ENCODE results near the gene SYNDIG1. TPM values are rescaled to one million over a fixed set of nuclear protein-coding genes. Genes with fewer than 3 reads are reported as not detected.

SYNDIG1 gene
- total RNA-seq, 1 donor from 2014 or later: 2.6 TPM

- no peak overlapping the region for H3K4me3 ChIP-seq (ENCODE audit: low read length in 3 of 3)
- H3K9me3 ChIP-seq (ENCODE audit: control insufficient read depth in 3 of 3, low read length in 3 of 3): no peaks in the 10 kb centered on the region
- H3K4me1 ChIP-seq (ENCODE audit: control insufficient read depth in 3 of 3, insufficient read depth in 3 of 3, low read length in 3 of 3): peaks cover 2 to 4% (median 3%) of the 10 kb centered on the region in 3 donors
- peaks cover 0 to 9% (median 6%) of the 10 kb centered on the region in 3 donors for H3K27me3 ChIP-seq (ENCODE audit: control insufficient read depth in 3 of 3, insufficient read depth in 3 of 3, low read length in 3 of 3)
- H3K9ac ChIP-seq (ENCODE audit: low read depth in 1 of 3, low read length in 3 of 3): no peak overlapping the region
- H3K36me3 ChIP-seq (ENCODE audit: control insufficient read depth in 3 of 3, insufficient read depth in 3 of 3, low read length in 3 of 3): no peaks in the 10 kb centered on the region
- H3K27ac ChIP-seq (ENCODE audit: low read depth, low read length): no peak overlapping the region
Observed at GRCh38 chr20:24698189-24698588, 228.8 kb downstream of the SYNDIG1 start.

- no peak overlapping the region for H3K9ac ChIP-seq (ENCODE audit: low read depth in 1 of 3, low read length in 3 of 3)
- peaks cover 2 to 4% (median 3%) of the 10 kb centered on the region in 3 donors for H3K4me1 ChIP-seq (ENCODE audit: control insufficient read depth in 3 of 3, insufficient read depth in 3 of 3, low read length in 3 of 3)
- no peak overlapping the region for H3K4me3 ChIP-seq (ENCODE audit: low read length in 3 of 3)
- no peak overlapping the region for H3K27ac ChIP-seq (ENCODE audit: low read depth, low read length)
- H3K36me3 ChIP-seq (ENCODE audit: control insufficient read depth in 3 of 3, insufficient read depth in 3 of 3, low read length in 3 of 3): no peaks in the 10 kb centered on the region
- H3K27me3 ChIP-seq (ENCODE audit: control insufficient read depth in 3 of 3, insufficient read depth in 3 of 3, low read length in 3 of 3): peaks cover 0 to 9% (median 3%) of the 10 kb centered on the region in 3 donors
- H3K9me3 ChIP-seq (ENCODE audit: control insufficient read depth in 3 of 3, low read length in 3 of 3): no peaks in the 10 kb centered on the region
Observed at GRCh38 chr20:24698706-24699206, 229.3 kb downstream of the SYNDIG1 start.

- Histone ChIP-seq H3K4me1 (ENCODE audit: control insufficient read depth in 3 of 3, insufficient read depth in 3 of 3, low read length in 3 of 3) (peaks cover 0 to 4% (median 0%) of the 10 kb centered on the region in 3 donors), H3K9ac (ENCODE audit: low read depth in 1 of 3, low read length in 3 of 3) (no peak overlapping the region), H3K36me3 (ENCODE audit: control insufficient read depth in 3 of 3, insufficient read depth in 3 of 3, low read length in 3 of 3) (no peaks in the 10 kb centered on the region), H3K4me3 (ENCODE audit: low read length in 3 of 3) (no peak overlapping the region), H3K27me3 (ENCODE audit: control insufficient read depth in 3 of 3, insufficient read depth in 3 of 3, low read length in 3 of 3) (peaks cover 0 to 9% (median 3%) of the 10 kb centered on the region in 3 donors), H3K27ac (ENCODE audit: low read depth, low read length) (no peak overlapping the region), H3K9me3 (ENCODE audit: control insufficient read depth in 3 of 3, low read length in 3 of 3) (no peaks in the 10 kb centered on the region)
Observed at GRCh38 chr20:24699321-24700165, 230.1 kb downstream of the SYNDIG1 start.

GRCh38 chr20:24700166-24700860 is 230.9 kb downstream of the SYNDIG1 start:
- H3K27ac ChIP-seq (ENCODE audit: low read depth, low read length): no peak overlapping the region
- no peaks in the 10 kb centered on the region for H3K36me3 ChIP-seq (ENCODE audit: control insufficient read depth in 3 of 3, insufficient read depth in 3 of 3, low read length in 3 of 3)
- H3K4me1 ChIP-seq (ENCODE audit: control insufficient read depth in 3 of 3, insufficient read depth in 3 of 3, low read length in 3 of 3): peaks cover 0 to under 1% (median 0%) of the 10 kb centered on the region in 3 donors
- H3K27me3 ChIP-seq (ENCODE audit: control insufficient read depth in 3 of 3, insufficient read depth in 3 of 3, low read length in 3 of 3): peaks cover 0 to 9% (median 3%) of the 10 kb centered on the region in 3 donors
- H3K4me3 ChIP-seq (ENCODE audit: low read length in 3 of 3): no peak overlapping the region
- H3K9me3 ChIP-seq (ENCODE audit: control insufficient read depth in 3 of 3, low read length in 3 of 3): no peaks in the 10 kb centered on the region
- no peak overlapping the region for H3K9ac ChIP-seq (ENCODE audit: low read depth in 1 of 3, low read length in 3 of 3)

- no peaks in the 10 kb centered on the region for H3K36me3 ChIP-seq (ENCODE audit: control insufficient read depth in 3 of 3, insufficient read depth in 3 of 3, low read length in 3 of 3)
Observed at GRCh38 chr20:24701027-24701426, 231.6 kb downstream of the SYNDIG1 start.

GRCh38 chr20:24701668-24702067 is 232.2 kb downstream of the SYNDIG1 start:
- H3K27ac ChIP-seq (ENCODE audit: low read depth, low read length): no peak overlapping the region
- H3K36me3 ChIP-seq (ENCODE audit: control insufficient read depth in 3 of 3, insufficient read depth in 3 of 3, low read length in 3 of 3): no peaks in the 10 kb centered on the region
- no peak overlapping the region for H3K4me3 ChIP-seq (ENCODE audit: low read length in 3 of 3)
- H3K27me3 ChIP-seq (ENCODE audit: control insufficient read depth in 3 of 3, insufficient read depth in 3 of 3, low read length in 3 of 3): peaks cover 0 to 9% (median 3%) of the 10 kb centered on the region in 3 donors
- no peaks in the 10 kb centered on the region for H3K4me1 ChIP-seq (ENCODE audit: control insufficient read depth in 3 of 3, insufficient read depth in 3 of 3, low read length in 3 of 3)
- H3K9me3 ChIP-seq (ENCODE audit: control insufficient read depth in 3 of 3, low read length in 3 of 3): no peaks in the 10 kb centered on the region
- H3K9ac ChIP-seq (ENCODE audit: low read depth in 1 of 3, low read length in 3 of 3): no peak overlapping the region

More at GRCh38 chr20:24701027-24701426, 231.6 kb downstream of the SYNDIG1 start:
- Histone ChIP-seq H3K4me3 (ENCODE audit: low read length in 3 of 3) (no peak overlapping the region), H3K27me3 (ENCODE audit: control insufficient read depth in 3 of 3, insufficient read depth in 3 of 3, low read length in 3 of 3) (peaks cover 0 to 9% (median 3%) of the 10 kb centered on the region in 3 donors), H3K27ac (ENCODE audit: low read depth, low read length) (no peak overlapping the region), H3K9ac (ENCODE audit: low read depth in 1 of 3, low read length in 3 of 3) (no peak overlapping the region), H3K4me1 (ENCODE audit: control insufficient read depth in 3 of 3, insufficient read depth in 3 of 3, low read length in 3 of 3) (no peaks in the 10 kb centered on the region), H3K9me3 (ENCODE audit: control insufficient read depth in 3 of 3, low read length in 3 of 3) (no peaks in the 10 kb centered on the region)

- Histone ChIP-seq H3K4me1 (ENCODE audit: control insufficient read depth in 3 of 3, insufficient read depth in 3 of 3, low read length in 3 of 3) (no peaks in the 10 kb centered on the region), H3K4me3 (ENCODE audit: low read length in 3 of 3) (no peak overlapping the region), H3K27ac (ENCODE audit: low read depth, low read length) (no peak overlapping the region), H3K36me3 (ENCODE audit: control insufficient read depth in 3 of 3, insufficient read depth in 3 of 3, low read length in 3 of 3) (no peaks in the 10 kb centered on the region), H3K27me3 (ENCODE audit: control insufficient read depth in 3 of 3, insufficient read depth in 3 of 3, low read length in 3 of 3) (peaks cover 0 to 8% (median 3%) of the 10 kb centered on the region in 3 donors), H3K9ac (ENCODE audit: low read depth in 1 of 3, low read length in 3 of 3) (no peak overlapping the region), H3K9me3 (ENCODE audit: control insufficient read depth in 3 of 3, low read length in 3 of 3) (no peaks in the 10 kb centered on the region)
Observed at GRCh38 chr20:24702501-24703283, 233.3 kb downstream of the SYNDIG1 start.

- Histone ChIP-seq H3K27me3 (ENCODE audit: control insufficient read depth in 3 of 3, insufficient read depth in 3 of 3, low read length in 3 of 3) (peaks cover 0 to 9% (median 0%) of the 10 kb centered on the region in 3 donors), H3K4me3 (ENCODE audit: low read length in 3 of 3) (no peak overlapping the region), H3K9ac (ENCODE audit: low read depth in 1 of 3, low read length in 3 of 3) (no peak overlapping the region), H3K36me3 (ENCODE audit: control insufficient read depth in 3 of 3, insufficient read depth in 3 of 3, low read length in 3 of 3) (no peaks in the 10 kb centered on the region), H3K9me3 (ENCODE audit: control insufficient read depth in 3 of 3, low read length in 3 of 3) (no peaks in the 10 kb centered on the region), H3K4me1 (ENCODE audit: control insufficient read depth in 3 of 3, insufficient read depth in 3 of 3, low read length in 3 of 3) (no peaks in the 10 kb centered on the region), H3K27ac (ENCODE audit: low read depth, low read length) (no peak overlapping the region)
Observed at GRCh38 chr20:24703284-24703610, 233.8 kb downstream of the SYNDIG1 start.

- Histone ChIP-seq H3K36me3 (ENCODE audit: control insufficient read depth in 3 of 3, insufficient read depth in 3 of 3, low read length in 3 of 3) (no peaks in the 10 kb centered on the region), H3K4me1 (ENCODE audit: control insufficient read depth in 3 of 3, insufficient read depth in 3 of 3, low read length in 3 of 3) (no peaks in the 10 kb centered on the region), H3K27me3 (ENCODE audit: control insufficient read depth in 3 of 3, insufficient read depth in 3 of 3, low read length in 3 of 3) (peaks cover 0 to 9% (median 0%) of the 10 kb centered on the region in 3 donors), H3K9me3 (ENCODE audit: control insufficient read depth in 3 of 3, low read length in 3 of 3) (no peaks in the 10 kb centered on the region), H3K4me3 (ENCODE audit: low read length in 3 of 3) (no peak overlapping the region), H3K27ac (ENCODE audit: low read depth, low read length) (no peak overlapping the region), H3K9ac (ENCODE audit: low read depth in 1 of 3, low read length in 3 of 3) (no peak overlapping the region)
Observed at GRCh38 chr20:24704899-24705298, 235.5 kb downstream of the SYNDIG1 start.

Data from skeletal muscle tissue (tissue), 4 donors.